HG03575 (cell line): Measurements from ENCODE around the gene DTX1.

ENCODE experiments used
- ATAC-seq: cut with Tn5 transposase; IDR thresholded peaks from one replicate; pipeline ENCODE4 v1.9.1; 2021; ENCODE audit not compliant: unreplicated experiment, insufficient number of reproducible peaks, low FRiP score; ENCODE audit errors: extremely low read depth

Gene DTX1

DNA sequence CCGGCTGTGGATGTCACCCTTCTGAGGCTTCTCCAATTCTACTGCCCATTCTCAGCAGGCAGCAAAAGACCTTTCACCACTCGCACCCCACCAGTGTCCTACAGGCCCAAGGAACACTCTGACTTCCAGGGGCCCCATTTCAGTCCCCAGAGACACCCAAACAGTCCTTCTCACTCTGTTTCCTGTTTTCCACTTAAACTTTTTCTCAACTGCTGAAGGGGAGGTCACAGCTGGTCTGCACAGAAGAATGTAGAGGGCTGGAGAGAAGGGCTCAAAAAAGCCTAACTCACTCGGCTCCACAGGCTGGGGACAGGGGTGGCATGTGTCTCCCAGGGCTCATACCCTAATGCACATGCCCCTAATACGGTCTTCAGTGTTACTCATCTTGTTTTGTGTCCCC is 4.2 kb upstream of the DTX1 start:
- ATAC-seq, result no peak

DNA sequence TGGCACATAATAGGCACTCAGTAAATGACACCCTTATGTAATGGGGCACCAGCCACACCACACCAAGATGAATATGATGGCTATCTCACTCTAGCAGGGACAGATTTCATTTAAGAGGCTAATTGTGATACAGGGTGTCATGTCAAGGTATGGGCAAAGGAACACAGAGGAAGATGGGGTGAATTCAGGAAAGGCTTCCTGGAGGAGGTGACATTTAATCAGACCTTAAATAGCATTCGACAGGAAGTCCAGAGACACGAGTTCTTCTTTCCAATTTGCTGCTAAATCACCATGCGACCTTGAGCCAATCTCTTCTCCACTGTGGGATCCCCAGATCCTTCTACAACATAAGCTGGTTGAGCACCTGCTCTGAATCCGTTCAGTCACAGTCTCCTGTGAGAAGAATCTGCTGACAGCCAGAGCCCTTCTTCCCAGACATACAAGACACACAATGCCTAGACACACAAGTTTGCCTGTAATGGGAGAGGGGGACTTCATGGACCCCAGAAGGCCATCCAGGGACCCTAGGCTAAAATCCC is 1.5 kb upstream of the DTX1 start:
- no peak for ATAC-seq

DNA sequence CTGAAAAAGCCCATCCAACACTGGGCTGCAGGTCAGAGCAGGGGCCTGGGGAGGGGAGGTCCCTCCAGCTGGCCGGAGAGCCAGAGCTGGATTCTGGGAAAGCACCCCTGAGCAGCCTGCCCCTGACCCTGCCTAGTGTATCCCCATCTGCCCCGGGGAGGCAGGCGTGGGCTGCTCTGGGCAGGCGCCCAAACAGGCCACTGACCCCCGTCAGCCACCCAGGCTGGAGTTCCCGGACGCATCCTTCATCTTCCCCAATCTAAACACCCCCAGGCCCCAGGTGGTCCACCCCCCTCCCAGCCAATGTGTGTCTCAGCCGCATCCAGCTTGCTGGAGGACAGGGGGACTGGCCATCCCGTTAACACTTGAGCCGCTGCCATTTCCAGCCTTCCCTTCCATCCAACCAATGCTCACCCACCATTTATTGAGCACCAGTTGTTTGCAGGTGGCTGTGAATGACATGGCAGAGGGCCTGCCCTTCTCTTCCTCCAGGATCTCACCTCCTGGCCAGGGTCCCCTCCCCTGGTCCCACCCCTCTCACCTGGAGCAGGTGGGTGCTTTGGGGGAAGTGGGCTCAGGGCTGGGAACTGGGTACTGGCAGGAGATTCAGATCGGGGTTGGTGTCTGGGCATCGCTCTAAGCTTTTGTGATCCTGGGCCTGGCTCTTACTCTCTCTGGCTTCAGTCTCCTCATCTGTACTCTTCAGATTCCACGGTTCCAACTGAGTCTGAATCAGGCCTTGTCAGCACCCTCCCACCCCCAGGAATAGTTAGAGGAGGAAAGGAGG is 743 bp upstream of the DTX1 start:
- ATAC-seq, result no peak

DNA sequence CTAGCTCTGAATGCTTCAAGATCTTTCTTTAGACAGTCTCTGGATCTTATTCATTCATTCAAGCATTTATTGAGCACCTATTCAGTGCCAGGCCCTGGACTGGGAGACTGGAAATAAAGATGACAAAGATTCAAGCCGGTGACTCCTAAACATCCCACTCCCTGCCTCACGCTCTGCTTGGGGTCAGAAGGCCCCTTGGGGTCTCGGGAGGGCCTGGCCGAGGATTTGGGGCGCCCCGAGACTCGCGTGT is 224 bp upstream of the DTX1 start:
- ATAC-seq, result no peak

DNA sequence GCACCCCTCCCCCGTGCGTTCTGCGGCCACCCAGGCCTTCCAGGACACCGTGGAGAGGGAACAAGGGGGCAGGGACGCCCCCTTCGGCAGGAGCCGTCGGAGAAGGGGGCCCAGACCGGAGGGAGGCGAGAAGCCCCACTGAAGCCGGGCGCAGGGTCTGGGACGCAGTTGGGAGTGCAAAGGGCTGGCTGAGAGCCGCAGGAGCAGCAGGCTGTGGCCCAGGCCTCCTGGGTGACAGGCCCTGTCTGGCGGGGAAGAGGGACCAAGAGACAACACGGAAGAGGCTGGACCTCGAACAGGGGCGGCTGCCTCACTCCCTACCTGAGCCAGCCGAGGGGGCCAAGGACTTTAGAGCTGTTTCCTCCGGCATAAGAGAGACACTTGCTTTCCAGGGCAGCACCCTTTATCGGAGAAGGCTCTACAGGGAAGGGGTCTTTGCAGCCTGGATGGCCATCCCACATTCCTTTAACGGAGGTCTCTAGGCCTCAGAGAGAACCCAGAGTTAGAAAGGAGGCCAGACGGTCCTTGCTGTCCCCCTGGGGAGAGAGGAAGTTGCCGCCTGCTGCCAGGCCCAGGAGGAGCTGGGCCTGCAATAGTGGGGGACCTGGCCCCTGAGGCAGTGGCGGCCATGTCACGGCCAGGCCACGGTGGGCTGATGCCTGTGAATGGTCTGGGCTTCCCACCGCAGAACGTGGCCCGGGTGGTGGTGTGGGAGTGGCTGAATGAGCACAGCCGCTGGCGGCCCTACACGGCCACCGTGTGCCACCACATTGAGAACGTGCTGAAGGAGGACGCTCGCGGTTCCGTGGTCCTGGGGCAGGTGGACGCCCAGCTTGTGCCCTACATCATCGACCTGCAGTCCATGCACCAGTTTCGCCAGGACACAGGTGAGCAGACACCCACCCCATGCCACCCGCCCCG is 1.3 kb downstream of the DTX1 start:
- no peak for ATAC-seq

DNA sequence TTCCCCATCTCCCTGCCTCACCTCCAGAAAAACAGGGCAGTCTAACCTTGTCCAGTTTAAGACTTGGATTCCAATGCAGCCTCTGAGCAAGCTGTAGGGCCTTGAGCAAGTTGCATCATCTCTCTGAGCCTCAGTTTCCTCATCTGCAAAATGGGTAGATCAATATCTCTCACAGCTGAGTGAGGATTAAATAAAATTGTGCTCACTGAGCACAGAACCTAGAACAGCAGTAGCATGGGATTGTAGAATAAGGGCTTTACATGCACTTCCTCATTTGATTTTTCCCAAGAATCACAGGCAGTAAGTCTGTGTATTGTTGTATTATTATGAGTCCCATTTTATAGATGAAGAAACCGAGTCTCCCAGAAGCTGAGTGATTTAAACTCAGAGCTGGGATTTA is 2.0 kb downstream of the DTX1 start:
- no peak for ATAC-seq

DNA sequence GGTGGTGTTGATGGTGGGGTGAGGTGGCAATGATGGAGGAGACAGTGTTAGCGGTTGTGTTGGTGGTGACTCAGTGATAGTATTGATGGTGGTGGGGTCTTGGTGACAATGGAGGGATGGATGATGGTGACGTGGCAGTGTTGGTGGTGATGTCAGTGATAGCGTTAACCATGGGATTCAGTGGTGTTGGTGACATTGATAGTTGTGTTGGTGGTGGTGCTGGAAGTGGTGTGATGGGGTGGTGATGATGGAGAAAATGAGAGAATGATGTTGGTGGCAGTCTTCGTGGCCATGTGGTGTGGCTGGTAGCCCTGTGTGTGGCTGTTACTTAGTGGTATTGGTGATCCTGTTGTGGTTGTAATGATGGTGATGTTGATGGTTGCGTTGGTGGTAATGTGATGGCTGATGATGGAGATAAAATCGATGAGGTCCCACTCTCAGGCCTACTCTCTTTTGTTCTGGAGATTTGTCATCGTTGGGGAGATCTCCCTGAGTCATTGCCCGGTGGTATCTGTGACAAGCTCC is 2.6 kb downstream of the DTX1 start:
- ATAC-seq, result no peak

DNA sequence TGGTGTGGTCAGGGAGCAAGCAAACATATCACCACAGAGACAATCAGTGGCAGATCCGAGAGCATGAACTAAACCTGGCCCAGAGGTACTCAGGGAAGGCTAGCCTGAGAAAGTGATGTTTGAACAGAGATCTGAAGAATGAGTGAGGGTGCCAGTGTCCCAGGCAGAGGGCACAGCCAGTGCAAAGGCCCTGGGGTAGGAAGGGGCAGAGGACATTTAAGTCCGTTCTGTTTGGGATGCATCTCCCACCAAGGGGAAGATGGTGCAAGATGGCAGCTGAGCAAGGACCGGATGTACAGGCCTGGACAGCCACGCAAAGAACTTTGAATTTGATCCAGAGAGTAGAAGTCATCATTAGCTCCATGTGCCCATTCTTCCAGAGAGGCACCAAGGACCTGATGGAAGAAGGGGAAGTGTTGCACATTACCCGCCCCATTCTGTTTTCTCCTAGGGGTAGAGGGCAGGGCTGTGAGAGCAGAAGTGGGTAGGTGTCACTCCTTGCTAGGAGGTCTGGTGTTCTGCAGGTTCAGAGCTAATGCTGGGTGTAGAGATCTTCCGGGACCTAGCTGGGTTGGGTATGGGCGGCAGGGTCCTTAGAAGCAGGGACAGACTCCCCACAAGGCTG is 3.9 kb downstream of the DTX1 start:
- no peak for ATAC-seq

DNA sequence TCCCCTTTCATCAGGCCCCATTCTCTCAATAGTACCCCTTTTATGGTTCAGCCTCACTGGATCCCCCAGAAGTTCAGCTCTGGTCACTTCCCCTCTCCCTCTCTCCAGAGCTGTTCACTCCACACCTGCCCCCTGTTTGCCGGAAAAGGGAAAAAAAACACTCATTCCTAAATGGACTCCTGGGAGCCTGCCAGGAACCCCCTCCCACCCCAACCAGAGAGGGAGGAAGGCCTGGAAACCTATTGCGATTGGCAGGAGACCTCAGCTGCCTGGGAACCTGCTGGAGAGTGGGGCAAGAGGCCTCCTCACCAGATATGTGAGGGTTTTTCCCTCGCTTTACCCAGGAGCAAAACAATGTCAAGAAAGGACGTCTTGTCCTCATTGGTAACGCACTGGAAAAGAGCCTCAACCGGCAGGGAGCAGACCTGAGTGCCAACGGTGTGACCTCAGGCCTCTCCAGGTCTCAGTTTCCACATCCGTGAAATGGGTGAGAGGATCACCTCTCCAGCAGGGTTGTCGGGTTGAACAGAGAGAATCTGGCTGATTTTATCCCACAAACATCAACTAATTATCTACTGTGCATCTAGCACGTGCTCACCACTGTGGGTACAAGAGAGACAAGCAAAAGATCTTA is 4.6 kb downstream of the DTX1 start:
- ATAC-seq, result no peak

DNA sequence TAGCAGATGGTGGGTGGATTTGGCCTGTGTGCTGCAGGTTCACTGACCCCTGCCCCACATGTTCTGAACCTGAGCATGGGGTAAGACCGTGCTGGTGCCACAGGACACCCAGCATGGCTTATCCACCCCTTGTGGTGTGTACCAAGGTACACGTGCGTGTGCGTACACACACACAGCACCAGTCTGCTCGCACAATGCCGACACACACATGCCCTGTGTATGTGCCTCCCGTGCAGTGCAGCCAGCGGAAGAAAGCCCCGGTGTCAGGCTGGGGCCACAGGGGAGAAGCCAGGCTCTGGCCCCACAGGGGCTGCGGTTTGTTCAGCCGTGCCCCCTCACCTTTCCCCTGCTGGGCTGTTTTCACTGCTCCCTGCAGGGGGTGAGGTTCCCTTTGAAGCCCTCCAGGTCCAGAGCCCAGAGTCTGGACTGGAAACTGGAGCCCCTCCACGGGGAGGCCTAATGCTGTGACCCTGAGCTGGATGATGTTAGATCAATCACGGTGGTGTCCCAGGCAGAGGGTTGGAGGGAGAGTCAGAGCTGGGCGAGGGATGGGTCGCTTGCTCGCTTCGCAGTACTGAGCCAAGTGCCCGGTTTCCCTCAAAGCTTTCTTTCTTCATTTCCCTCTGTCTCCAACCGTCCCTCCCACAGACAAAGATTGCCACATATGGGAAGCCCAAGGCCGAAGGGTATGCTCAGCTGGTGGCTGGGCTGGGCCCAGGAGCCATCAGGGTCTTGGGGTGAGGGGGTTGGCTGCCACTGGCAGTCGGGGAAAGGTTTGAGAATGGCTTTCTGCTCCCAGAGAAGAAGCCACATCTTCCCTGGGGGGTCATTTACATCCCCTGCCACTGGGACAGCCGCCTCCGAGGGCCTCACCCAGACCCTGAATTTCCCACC is 6.2 kb downstream of the DTX1 start:
- ATAC-seq, result no peak

DNA sequence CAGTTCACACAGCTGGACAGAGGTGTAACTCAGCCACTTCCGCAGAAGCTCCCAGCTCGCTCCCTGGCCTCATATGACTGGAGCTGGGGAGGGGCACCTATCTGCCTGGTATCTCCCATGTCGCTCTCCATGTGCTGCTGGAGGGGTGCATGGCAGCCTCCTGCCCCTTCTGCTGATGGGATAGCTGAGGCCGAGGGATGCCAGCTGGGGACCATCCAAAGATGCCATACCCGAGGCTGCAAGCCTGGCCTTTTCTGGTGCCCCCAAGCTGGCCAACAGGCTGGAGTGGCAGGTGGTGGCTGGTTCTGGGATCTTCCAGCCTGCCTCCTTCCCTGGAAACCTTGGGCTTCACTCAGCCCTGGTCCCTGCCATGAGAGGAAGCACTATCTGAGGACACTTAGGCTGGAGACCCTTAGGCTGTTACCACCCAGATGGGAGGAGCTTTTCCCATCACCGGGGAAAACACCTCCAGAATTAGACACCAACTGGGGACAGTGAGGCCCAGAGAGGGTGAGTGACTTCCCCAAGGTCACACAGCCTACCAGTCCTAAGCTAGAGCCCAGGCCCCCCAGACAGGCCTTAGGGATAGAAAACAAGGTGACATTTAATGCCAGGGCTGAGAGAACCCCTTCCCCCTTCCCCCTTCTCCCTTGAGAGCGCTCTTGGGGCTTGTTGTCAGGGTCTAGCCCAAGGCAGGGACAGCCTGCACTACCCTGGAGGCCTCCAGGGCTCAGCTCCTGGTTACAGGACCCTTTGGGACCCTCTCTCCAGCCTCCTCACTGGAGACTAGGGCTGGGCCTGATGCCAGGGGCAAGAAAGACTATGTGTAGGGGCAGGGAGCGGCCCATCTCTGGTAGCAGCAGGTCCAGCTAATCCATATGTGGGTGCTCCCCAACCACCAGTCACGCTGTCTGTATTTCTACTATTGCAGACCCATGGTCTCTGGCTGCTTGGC is 7.1 kb downstream of the DTX1 start:
- ATAC-seq, result no peak

DNA sequence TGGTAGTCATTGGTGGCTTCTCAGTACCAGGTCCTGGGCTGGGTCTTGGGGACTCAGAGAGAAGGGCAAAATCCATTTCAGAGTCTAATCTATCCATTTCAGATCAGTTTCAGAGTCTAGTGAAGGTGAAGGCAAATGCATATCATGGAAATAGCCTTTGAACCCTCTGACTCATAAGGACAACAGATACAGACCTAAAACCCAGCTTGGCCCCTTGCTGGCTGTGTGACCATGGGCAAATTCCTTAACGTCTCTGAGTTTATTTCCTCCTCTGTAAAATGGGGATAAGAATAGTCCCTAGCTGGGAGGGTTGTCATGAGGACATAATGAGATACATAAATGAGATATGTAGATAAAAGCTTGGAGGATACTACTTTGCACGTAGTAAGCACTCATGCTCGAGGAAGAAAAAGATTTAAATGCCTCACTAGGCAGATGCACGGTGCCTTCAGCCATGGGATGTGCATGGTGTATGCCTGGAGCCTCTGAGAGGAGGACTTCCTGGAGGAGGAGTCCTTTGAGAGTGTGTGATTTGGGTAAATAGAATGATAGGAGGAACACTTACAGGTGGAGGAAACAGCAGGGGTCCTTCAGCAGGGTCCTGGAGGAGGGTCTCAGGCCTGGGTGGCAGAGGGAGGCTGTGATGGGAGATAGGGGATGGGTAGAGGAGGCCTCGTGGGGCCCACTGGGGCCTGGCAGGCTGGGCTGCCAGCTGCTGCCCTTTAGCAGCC is 8.0 kb downstream of the DTX1 start:
- no peak for ATAC-seq

DNA sequence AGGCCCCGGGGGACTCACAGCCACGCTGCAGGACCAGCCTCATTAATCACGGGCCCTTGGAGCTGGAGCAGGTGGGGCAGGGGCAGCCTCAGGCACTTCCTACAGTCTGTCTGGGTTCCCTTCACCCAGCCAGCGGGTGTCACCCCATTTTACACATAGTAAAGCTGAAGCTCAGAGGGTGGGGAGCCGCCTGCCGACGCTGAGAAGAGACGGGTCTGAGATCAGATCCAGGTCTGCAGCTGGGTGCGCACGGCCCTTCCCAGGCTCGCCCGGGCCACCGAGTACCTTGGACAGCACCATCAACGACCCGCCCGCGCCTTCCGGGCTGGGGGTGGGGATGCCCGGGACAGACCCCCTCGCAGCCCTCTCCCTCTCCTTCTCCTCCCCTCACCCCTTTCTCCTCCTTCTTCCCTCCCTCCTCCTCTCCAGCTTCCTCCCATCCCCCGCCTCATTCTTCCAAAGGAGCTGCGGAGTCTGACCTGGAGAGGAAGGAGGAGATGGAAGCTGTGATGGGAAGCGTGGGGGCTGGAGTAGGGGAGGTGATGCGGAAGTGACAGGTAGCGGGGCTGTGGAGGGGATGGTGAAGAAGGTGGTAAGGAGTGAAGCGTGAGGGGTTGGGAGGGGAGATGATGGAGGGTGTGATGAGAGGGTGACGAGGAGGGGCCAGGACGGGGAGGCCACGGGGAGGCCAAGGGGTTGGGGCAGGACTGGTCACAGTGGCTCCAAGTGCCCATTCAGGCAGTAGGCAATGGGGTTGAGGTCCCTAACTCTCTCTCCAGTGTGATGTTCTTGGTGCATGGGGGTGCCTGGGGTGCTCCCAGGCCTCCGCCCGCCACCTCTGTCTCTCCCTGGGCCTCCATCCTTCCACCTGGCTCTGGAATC is 8.8 kb downstream of the DTX1 start:
- no peak for ATAC-seq

DNA sequence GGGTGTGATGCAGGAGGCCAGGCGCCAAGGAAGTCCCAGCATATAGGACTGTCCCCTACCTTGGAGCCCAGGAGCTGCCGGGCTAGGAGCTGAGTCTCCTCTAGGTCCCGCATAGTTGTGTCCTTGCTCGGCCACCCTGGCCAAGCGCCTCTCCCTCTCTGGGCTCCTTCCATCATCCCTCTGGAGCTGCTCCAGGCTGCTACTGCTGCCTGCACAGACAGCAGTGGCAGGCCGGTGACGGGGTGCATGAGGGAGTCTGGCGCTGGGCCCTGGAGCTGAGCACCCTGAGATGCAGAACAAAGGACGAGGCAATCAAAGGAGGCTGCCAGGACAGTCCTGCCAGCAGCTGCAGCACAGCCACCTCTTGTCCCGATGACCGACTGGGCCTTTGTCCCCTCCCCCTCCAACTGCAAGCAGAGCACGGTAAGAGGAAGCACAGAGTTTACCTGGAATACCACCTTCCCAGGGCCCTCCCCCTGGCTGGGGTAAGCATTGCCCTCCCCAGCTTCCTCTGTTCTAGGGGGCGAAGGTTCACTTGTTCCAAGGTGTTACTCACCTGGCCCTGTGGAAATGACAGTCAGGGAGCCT is 10.4 kb downstream of the DTX1 start:
- no peak for ATAC-seq
